HG03565 (cell line): ENCODE measurements around the gene FDXR.

Experiments
- ATAC-seq: cut with Tn5 transposase; IDR thresholded peaks from one replicate; pipeline ENCODE4 v1.9.1; 2021; ENCODE audit warnings: mild to moderate bottlenecking, moderate library complexity; ENCODE audit not compliant: unreplicated experiment

FDXR gene

DNA sequence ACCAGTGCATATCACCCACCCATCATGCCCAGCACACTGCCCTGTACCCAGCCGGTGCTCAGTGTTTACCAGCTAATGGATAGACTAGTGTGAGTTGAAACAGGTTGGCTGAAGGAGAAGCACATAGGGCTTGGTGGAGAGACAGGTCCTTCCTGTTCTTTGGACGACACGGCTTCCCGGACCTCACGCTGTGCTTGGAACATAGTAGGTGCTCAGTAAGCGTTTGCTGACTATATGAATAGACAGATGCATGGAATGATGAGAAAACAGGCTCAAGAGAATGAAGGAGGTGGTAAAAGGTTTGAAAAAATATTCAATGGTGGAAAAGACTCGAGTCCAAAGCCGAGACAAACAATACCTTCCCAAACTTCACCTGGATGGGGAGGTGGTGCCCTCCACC lies 27.4 kb upstream of the FDXR start:
- ATAC-seq: no peak

DNA sequence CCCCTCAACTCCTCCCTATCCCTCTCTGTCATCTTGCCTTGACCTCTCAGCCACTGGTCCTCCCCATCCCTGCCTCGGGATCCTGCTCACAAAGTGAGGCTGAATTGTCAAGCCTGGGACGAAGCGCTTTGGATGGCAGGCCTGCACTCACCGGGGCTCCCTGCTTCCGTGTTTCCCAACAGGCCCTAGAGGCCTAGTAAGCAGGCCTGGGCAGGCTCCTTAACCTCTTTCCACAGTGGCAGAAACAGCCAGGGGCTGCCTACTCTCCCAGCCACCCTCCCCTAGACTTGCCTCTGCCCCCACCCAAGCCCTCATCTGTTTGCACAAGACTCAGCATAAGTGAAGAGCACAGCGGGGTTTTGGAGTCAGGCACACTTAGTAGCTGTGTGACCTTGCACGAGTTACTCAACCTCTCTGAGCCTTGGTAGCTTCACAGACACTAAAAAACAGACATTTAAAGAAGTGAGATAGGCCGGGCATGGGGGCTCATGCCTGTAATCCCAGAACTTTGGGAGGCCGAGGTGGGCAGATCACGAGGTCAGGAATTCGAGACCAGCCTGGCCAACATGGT lies 25.7 kb upstream of the FDXR start:
- no peak for ATAC-seq

DNA sequence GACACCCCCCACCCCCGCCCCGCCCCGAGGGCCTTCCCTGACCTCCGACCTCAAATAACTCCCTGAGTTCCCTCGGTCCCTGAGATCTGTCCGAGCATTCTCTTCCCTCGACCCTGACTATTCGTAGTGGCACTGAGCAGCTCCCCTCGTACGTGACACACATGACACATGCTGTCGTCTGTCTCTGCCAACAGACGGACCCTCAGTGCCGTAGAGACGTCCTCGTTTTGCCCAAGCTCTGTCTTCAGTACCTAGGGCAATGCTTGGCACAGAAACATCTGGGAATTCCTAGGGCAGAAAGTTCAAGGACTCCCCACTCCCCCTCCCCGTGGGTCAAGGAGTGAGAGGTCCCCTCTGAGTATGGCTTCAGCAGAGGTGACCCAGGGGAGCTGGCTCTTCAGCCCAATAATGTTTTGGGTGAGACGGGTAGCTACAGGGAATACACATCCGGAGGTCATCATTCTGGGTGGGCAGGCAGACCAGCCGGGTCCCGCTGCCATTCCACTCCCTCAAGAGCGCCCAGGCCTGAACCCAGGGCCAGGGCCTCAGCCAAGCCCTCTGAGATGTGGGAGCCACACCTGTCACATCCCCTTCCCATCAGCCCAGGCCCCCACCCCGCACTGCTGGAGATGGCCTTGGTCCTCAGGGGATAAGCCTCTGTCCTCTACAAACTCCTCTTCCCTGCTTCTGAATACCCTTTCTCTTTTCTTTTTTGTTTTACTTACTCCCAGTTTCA lies 21.3 kb upstream of the FDXR start:
- ATAC-seq: no peak

DNA sequence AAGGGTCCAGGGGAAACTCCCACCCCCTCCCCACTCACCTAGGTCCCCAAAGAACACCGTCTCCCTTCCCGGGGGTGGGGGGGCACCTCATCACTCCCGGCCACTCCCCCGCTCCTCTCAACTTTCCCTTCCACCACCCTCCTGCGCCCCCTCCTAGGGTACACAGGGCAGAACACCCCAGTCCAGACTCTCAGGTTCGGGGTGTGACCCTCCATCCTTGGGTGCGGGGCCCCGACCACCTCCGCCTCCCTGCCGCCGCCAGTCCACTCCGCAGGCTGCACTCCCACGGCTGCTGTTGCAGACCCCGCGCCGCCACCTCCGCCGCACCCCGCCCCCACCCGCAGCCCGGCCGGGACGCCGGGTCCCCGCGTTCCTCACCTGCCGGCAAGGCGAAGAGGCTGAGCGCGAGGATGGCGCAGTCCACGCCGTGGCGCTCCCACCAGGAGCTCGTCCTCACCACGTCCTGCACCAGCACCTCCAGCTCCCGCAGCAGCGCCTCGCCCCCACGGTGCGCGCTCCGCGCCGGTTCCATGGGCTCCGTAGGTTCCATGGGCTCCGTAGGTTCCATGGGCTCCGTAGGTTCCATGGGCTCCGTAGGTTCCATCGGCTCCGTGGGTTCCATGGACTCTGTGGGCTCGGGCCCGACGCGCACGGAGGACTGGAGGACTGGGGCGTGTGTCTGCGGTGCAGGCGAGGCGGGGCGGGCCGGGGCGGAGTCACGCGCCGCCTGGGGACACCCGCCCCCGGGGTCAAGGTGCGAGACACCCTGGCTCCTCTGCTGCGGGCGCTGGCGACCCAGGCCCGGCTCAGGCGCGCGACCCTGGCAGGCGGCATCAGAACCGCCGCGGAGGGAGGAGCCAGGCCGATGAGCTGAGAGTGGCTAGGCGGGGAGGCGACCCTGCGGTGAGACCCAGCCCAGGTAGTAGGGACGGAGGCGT lies 20.4 kb upstream of the FDXR start, which contains the start of gene FADS6:
TSS of gene FADS6 (minus strand) at position 660 of the 938 bp plus-strand sequence. CDS start at position 622, 38 bp downstream.
- no peak for ATAC-seq

DNA sequence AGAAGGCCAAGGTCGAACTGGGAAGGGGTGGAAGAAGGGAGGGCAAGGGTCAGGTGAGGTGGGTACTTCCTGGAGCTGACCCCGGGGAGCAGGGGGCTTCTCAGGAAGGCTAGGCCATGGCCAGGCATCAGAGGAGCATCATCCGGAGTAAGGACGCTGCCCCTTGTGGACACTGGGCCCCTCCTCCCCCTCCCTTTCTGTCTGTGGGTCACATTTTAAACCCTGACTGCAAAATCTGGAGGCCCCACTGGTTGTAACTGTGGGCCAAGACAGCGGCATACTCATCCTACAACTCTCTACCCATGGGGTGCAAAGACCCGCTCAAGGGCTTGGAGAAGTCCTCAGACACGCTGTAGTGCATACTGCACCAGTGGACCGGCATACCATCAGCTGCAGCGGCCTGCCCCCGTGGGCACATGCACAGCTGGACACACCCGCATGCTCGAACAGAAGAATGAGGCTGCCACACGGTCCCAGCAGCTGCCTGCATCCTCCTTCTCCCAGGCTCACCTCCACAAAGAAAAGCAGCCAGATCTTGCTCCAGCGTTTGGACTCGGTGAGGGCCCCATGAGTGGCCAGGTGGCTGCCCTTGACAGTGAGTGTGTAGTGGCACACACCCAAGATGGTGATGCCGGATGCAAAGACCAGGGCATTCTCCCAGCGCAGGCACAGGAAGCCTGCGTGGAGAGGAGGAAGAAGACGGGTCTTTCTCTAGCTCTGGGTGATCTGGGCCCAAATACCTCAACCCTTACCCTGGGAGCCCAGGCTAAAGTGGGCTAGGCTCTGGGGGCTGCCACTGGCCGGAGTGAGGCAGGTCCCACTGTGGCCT lies 19.4 kb upstream of the FDXR start:
- no peak for ATAC-seq

DNA sequence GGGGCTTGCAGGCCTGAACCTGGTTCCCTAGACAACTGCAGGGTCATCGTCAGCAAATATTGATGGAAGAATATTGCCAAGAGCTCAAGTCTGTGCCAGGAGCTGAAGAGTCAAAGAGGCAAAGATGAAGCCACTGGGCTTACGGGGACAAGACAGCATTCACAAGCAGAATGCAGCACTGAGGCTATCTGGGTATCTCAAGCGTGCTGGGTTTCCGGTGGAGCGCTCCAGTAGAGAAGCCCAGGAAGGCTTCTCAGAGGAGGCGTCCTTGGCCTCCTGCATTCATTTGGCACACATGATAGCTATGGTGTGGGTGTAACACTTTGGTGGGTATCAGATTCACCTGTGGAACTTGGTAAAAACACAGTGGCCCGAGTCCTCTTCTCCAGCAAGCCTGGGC lies 17.8 kb upstream of the FDXR start:
- ATAC-seq: no peak

DNA sequence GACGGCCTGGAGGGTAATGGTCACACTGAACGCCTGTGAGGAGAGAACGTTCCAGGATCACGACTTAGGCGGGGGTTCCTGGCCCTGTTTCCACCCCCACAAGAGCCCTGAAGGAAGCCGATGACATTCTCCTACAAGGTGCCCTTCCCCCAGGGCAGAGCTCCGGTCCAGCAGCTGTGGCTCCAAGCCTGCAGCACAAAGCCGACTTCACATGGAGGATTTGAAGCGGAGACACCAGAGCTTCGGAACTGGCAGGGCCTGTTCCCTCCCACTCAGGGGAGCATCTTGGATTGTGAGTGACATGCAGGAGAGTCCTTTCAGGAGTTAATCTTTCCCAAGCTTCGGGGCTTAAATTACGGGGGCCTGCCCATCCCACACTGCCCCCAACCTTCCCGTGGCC lies 15.7 kb upstream of the FDXR start:
- no peak for ATAC-seq

DNA sequence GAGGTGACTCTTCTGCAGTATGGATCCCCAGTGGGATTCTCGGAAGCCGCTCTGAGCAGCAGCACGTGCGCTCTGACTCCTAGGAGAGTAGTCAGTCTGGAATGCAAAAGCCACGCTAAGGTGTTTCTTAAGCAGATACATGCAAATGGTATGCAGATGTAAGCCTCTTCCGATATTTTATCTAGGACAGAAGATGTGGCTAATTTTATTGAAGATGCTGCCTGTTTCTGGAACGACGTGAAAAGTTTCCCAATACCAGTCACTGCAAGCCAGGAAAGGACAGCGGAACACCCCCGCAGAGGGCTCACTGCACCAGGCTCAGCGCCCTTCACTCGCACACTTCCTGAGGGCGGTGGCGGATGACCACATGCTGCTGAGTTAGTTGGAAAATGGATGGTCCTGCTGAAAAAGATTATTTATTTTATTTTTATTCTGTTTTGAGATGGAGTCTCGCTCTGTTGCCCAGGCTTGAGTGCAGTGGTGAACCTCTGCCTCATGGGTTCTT lies 10.5 kb upstream of the FDXR start:
- ATAC-seq: no peak

DNA sequence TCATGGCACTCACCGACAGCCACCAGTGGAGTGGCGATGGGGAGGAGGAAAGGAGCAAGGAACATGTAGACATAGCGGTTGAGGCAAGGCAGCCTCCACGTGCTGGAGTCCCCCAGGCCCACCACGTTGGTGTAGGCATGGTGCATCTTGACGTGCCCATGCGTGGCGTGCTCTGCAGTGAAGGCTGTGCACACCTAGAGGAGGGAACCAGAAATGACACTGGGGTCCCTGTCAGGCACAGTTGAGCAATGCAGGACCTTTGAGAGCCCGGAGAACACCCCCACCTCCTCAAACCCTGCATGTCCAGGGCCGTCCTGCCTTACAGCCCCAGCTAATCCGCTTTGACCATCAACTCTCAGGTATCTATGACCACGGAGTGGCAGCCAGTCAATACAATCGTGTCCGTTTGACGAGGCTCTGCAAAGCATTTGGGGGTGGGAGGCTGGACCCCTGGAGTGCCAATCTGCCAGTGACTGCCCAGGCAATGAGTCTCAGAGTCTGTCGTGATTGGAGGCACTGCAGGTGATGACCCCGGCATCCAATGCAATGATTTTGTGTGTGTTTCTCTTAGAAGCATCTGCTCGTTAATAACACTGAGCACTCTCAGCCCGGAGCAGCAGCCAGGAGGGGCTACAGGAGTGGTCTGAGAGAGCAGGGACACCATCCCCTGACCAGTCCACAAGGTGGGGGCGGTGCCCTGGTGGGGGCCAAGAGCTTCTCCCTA lies 9.9 kb upstream of the FDXR start:
- ATAC-seq: no peak

DNA sequence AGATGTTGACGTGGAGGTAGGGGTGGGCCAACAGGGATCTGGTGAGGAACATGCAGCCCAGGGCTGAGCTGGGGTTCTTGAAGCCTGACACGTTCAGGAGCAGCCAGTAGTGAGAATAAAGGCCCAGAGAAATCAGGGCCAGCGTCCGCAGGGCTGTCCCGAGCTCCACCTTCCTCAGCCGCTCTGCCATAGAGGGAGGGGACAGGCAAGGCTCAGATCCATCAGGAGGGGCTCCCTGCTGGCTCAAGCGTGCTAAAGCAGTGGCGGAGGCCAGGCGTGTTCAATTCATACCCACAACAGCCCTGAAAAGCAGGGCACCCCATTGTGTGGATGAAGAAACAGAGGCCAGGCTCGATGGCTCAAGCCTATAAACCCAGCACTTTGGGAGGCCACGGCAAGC lies 8.3 kb upstream of the FDXR start:
- ATAC-seq: no peak

DNA sequence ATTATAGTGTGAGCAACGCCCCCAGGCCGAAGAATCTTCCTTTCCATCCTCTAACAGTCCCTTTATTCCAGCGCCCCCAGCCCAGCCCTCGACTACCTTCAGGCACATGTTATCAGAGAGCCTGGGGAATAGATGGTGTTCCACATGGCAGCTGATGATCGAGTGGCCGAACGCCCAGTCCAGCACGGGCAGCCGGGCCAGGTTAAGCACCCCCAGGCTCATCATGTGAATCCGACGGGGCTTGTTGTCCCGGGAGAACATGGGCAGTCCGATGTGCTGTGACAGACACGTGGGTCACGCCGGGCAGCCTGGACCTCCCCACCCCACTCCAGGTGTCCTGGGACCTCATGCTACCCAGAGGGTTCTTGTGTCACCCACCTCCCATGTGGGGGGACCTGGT lies 6.5 kb upstream of the FDXR start:
- ATAC-seq: no peak

DNA sequence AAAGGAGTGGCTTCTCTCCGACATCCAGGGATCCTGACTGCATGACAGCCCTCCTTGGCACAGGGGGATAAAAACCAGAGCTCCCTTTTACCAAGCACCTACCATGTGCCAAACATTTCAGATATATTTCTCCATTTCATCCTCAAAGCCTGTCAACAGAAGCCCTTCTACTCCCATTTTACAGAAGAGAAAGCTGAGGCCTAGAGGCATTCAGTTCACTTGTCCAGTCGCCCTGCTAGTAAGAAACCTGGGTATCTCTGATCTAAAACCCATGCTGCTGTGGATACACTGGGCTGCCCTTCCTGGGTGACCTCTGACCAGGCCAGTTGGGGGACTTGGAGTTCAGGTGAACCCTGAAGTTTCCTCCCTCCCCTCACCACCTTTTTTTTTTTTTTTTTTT lies 5.9 kb upstream of the FDXR start:
- ATAC-seq: no peak

DNA sequence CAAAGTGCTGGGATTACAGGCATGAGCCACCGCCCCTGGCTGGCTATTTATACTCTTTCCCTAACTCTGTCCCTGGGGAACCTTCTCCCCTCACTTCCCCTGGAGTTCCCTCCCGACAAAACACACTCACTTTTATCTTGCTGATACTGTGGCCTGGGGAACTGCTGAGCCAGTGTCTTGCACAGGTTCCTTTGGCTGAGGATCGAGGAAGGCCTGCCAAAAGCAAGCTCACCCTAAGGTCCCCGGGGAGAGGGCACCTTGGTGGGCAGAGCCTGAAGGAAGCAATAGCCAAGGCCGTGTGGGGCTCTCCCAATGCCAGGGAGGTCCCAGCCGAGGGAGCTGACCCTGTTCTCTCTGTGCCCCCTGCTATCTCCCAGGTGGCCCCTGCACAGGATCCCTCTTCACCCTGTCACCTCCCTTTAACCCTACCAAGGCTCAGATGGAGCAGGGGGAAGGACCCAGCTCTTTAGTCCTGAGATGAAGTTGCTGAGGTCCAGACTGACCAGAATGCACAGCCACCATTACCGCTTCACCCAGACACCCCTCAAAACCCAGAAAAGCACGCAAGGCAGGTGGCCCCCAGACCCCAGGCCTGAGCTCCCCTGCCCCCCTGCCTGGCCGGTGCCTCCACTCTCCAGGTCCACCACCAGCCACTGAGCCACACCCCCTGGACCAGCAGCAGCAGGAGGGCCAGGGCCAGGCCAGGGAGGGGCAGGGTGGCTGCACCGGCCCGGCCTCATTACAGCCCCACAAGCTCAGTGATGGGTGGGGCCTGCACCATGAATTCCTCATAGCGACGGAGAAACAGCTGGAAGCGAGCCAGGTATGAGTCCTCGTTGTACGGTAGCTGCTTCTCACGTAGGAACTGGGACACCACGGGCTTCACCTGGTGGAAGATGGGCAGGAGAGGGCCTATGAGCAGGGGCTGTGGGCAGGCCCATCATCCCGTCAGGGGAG lies 5.1 kb upstream of the FDXR start:
- ATAC-seq: no peak

DNA sequence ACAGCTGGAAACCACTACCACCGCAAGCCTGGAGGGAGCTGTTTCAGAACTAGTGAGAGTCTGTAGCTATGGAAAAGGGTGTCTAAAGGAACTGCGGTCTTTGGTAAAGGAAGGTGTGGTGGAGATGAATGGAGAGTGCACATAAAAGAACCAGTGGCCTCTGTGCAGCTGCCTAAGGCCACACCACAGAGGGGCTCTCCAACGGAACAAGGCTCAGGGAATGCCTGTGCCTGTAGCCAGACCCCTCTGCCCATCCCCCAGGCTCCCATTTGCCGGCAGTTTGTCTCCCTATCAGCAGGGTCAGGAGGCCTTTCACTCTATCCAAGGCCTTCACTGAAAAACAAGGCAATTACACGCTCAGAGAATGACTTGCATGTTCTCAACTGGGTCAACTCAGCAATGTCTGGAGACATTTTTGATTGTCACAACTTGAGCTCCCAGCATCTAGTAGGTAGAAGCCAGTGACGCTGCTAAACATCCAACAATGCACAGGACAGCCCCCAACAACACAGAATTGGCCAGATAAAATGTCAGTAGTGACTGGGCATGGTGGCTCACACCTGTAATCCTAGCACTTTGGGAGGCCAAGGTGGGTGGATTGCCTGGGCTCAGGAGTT lies 3.3 kb upstream of the FDXR start:
- no peak for ATAC-seq

DNA sequence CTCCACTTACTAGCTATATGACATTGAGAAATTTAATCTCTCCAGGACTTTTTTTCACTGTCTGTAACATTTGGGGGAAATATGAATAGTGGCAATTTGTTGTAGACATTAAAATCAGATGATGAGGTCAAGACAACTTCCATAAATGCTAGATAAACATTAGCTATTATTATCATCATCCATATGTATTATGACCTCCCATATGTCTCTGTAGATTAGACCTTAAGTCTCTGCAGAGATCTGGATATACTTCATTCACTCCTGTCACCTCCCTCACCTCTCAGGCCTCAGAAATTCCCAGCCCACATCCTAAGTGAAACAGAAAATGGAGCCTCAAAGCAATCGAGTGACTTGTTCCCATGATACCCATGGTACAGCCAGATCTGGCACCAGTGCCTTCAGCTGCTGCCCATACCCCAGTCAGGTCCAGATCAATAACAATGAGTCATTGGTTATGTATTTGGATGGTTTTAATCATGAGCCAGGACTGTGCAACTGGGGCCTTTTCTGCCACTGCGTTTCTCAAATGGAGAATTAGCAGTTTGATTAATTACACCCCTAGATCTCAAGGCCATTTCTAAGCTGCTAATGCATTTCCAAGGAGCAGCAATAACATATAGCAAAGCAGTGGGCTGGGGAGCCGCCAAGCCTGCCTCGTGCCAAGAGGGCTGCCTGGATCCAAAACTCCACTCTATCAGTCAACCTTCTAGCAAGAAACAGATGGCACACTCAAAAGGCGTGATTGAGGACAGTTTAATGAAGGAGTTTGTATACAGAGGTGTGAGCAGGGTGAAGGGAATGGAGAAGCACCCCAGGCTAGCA lies 2.6 kb upstream of the FDXR start:
- ATAC-seq: no peak

DNA sequence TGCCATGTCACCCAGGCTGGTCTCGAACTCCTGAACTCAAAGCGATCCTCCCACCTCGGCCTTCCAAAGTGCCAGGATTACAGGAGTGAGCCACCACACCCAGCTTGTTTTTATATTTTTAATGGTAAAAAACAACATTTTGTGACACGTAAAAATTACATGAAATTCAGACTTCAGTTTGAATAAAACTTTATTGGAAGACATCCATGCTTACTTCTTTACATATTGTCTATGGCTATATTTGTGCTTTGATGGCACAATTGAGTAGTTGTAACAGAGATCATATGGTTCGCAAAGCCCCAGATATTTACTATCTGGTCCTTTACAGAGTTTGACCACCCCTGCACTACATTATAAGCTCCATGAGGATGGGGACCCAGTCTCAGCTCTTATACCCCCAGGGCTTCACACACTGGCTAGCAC lies 1.8 kb upstream of the FDXR start:
- no peak for ATAC-seq

DNA sequence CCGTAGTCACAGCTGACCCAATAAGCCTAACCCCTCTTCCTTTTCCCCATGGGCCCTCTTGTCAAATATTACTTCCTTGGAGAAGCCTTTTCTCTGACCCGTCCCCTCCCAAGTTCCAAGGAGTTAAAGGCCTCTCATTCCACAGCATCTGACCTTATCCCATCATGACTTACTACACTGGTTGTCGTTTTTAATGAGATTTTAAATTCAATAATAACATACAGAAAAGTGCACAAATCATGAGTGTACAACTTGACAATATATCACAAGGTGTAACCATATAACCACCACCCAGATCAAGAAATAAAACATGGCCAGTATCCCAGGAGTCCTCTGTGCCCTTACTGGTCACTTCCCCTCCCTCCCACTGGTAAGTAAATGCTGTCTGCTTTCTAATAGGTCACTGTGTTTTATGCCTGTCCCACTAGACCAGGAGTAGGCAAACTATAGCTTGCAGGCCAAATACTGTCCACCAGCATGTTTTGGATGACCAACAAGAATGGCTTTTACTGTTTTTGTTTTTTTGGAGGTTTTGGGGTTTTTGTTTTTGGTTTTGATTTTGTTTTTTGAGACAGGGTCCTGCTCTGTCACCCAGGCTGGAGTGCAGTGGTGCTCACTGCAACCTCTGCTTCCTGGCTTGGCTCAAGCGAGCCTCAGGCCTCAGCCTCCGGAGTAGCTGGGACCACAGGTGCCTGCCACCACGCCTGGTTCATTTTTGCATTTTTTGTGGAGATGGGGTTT lies 1.2 kb upstream of the FDXR start:
- ATAC-seq: no peak
